Uterus (tissue), 4 donors: ENCODE data around the gene FUNDC2. TPM values are rescaled to one million over a fixed set of nuclear protein-coding genes. Genes with fewer than 3 reads are reported as not detected.
"Not testable (repeated sequence)": the region's sequence is repeated elsewhere in the genome, so short reads cannot be mapped to it uniquely, and the experiment has no call there.

Source experiments
- DNase-seq, 2 donors: peaks; one replicate each; pipeline ENCODE4 v3.0.0-alpha.2; 2019 to 2020
- H3K27ac ChIP-seq, 2 donors: fragments of 200-600 bp; sonication (generic); 1 replicate in 1 of 2; 2 replicates in 1 of 2; pipeline ENCODE4 v1.5.1; 2016 to 2018
- H3K27me3 ChIP-seq, 2 donors: fragments of 200-600 bp; sonication (generic); one replicate each; pipeline ENCODE4 v1.5.1; 2018 to 2019; ENCODE audit warnings: control low read depth in 1 of 2
- H3K36me3 ChIP-seq, 2 donors: fragments of 200-600 bp; sonication (generic); one replicate each; pipeline ENCODE4 v1.5.1; 2019; ENCODE audit warnings: control low read depth in 1 of 2
- H3K4me1 ChIP-seq, 2 donors: fragments of 200-600 bp; sonication (generic); one replicate each; pipeline ENCODE4 v1.5.1; 2018 to 2019; ENCODE audit warnings: control low read depth in 1 of 2
- H3K4me3 ChIP-seq, 2 donors: fragments of 200-600 bp; sonication (generic); 1 replicate in 1 of 2; 2 replicates in 1 of 2; pipeline ENCODE4 v1.5.1; 2018 to 2019; ENCODE audit warnings: mild to moderate bottlenecking in 1 of 2
- H3K9me3 ChIP-seq, 2 donors: fragments of 200-600 bp; sonication (generic); one replicate each; pipeline ENCODE4 v1.5.1; 2019; ENCODE audit warnings: control low read depth in 1 of 2
- POLR2A ChIP-seq, 2 donors: fragments of 450-650 bp; IDR thresholded peaks; one replicate each; pipeline ENCODE4 v1.6.1; 2016; ENCODE audit warnings: antibody characterized with exemption in 2 of 2, mild to moderate bottlenecking in 1 of 2, moderate library complexity in 1 of 2
- intact Hi-C: fragments of 100-400 bp; cut with DNase I; formaldehyde crosslinking; loops from one replicate; pipeline ENCODE4 v1.15.1; 2023; ENCODE audit warnings: low total_unique reads
- total RNA-seq, 4 donors: library from RNA; depleted of rRNA in 3 of 4; stranded (reverse); fragments of >200 nt in 3 of 4; gene quantifications; one replicate each; pipeline versions ENCODE4 v1.1.0 to v1.2.4, GENCODE V29; 2014 to 2023
- TF ChIP-seq, protein P1 (sequence below), 4 experiments: fragments of 200-600 bp in 2 of 4; fragments of 450-650 bp in 2 of 4; sonication (generic) in 2 of 4; IDR thresholded peaks; one replicate each; pipeline ENCODE4 v1.5.1; 2016 to 2019; ENCODE audit warnings: antibody characterized with exemption in 4 of 4, mild to moderate bottlenecking in 2 of 4, moderate library complexity in 1 of 4
- donor health status: DM: yes; HTN: yes; CAD: no.

Gene FUNDC2
- total RNA-seq, 4 donors from 2014 or later = 47.8 to 102 (median 70.7) TPM

DNA sequence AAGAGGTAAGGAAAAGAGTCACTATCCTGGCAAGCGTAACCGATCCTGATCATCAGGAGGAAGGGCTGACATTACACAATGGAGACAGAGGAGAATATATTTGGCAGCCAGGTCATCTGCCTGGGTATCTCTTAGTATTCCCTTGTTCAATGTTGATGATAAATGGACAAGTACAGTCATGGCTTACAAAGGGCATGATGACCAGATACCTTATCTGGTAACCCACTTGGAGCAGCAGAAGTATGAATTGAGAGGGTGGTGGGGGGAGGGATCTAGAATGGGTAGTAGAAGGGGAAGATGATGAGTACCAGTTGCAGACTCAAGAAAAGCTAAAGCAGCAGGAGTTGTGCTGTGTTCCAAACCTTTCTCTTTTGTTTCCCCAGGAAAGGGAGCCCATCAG is 21.5 kb upstream of the FUNDC2 start:
- no peak overlapping the region for H3K4me3 ChIP-seq
- TF ChIP-seq, protein P1, sequence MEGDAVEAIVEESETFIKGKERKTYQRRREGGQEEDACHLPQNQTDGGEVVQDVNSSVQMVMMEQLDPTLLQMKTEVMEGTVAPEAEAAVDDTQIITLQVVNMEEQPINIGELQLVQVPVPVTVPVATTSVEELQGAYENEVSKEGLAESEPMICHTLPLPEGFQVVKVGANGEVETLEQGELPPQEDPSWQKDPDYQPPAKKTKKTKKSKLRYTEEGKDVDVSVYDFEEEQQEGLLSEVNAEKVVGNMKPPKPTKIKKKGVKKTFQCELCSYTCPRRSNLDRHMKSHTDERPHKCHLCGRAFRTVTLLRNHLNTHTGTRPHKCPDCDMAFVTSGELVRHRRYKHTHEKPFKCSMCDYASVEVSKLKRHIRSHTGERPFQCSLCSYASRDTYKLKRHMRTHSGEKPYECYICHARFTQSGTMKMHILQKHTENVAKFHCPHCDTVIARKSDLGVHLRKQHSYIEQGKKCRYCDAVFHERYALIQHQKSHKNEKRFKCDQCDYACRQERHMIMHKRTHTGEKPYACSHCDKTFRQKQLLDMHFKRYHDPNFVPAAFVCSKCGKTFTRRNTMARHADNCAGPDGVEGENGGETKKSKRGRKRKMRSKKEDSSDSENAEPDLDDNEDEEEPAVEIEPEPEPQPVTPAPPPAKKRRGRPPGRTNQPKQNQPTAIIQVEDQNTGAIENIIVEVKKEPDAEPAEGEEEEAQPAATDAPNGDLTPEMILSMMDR (IDR thresholded peaks at IDR 0.05) = no peak
- no peak for TF ChIP-seq POLR2A (IDR thresholded peaks at IDR 0.05)
- H3K27ac ChIP-seq = no peak overlapping the region
- no peaks in the 10 kb centered on the region for H3K27me3 ChIP-seq
- H3K36me3 ChIP-seq = no peaks in the 10 kb centered on the region
- H3K4me1 ChIP-seq = no peaks in the 10 kb centered on the region
- intact Hi-C loops = no loop called here
- no peak for DNase-seq
- no peaks in the 10 kb centered on the region for H3K9me3 ChIP-seq

GRCh38 chrX:155006379-155006778 is 20.3 kb upstream of the FUNDC2 start:
- DNase-seq, H3K4me3 ChIP-seq: not testable (repeated sequence)

DNA sequence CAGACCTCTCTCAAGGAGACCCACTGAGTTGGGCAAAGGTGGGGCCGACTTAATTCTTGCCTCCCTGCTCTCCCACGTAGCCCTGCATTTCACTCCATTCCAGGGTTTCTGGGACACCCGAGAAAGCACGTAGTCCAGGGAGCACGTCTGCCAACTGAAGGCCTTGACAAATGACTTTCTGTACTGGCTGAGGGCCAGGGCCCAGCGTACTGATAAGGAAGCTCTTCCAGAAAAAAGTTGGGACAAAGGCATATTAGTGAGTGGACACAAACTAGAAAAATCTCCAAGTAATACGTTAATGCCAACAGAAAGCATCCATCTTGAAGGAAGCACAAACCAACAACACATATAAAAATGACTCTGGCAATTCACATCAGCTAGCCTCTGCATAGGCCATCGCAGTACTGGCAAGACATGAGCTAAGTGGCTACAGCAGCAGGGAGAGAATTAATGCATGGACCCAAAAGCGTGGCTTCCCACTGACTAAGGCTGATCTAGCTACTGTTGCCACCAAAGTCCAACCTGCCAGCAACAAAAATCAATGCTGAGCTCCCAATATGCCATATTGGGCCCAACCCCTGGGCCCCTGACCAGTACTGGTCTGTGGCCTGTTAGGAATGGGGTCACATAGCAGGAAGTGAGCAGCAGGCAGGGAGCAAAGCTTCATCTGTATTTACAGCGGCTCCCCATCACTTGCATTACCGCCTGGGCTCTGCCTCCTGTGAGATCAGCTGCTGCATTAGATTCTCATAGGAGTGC is 19.6 kb upstream of the FUNDC2 start:
- H3K27ac ChIP-seq, H3K9me3 ChIP-seq, H3K4me3 ChIP-seq, DNase-seq, H3K27me3 ChIP-seq, intact Hi-C loops, H3K4me1 ChIP-seq, H3K36me3 ChIP-seq: not testable (repeated sequence)

More at GRCh38 chrX:155006379-155006778, 20.3 kb upstream of the FUNDC2 start:
- H3K27ac ChIP-seq, H3K4me1 ChIP-seq, H3K36me3 ChIP-seq, H3K27me3 ChIP-seq, intact Hi-C loops, H3K9me3 ChIP-seq: not testable (repeated sequence)

- not testable (repeated sequence) for H3K27me3 ChIP-seq, H3K27ac ChIP-seq, DNase-seq
Observed at GRCh38 chrX:155008578-155008977, 18.1 kb upstream of the FUNDC2 start.

DNA sequence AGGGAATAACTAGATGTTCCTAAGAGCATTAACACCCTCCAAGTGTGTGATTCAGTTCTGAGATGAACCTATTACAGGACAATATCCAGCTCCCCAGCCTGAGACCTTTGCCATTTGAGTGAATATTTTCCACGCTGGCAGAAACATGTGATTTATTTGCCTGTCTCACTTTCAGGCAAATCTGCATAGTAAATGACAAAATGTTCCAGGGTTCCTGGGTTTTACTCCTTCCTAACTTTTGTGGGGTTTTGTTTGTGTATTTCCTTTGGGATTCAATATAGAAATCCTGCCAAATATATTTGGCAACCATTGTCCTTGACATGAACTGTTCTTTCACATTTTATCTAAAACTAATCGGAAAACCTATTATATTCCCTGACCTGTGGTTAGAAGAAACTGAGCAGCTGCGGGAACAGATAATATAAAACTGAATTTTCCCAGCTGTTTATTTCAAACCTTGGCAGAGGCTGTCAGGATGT is 16.6 kb upstream of the FUNDC2 start:
- intact Hi-C loops = no loop called here
- H3K36me3 ChIP-seq = no peaks in the 10 kb centered on the region
- H3K27ac ChIP-seq = peak overlapping the region; percentile 8 to 37
- TF ChIP-seq, protein P1 (IDR thresholded peaks at IDR 0.05) = no peak
- TF ChIP-seq POLR2A (IDR thresholded peaks at IDR 0.05) = no peak
- no peak overlapping the region for H3K4me3 ChIP-seq
- no peaks in the 10 kb centered on the region for H3K4me1 ChIP-seq
- no peaks in the 10 kb centered on the region for H3K9me3 ChIP-seq
- DNase-seq = peak in 1 of 2 donors; percentile 27
- no peaks in the 10 kb centered on the region for H3K27me3 ChIP-seq

More at GRCh38 chrX:155008578-155008977, 18.1 kb upstream of the FUNDC2 start:
- H3K36me3 ChIP-seq, intact Hi-C loops, H3K9me3 ChIP-seq, H3K4me3 ChIP-seq, H3K4me1 ChIP-seq: not testable (repeated sequence)

DNA sequence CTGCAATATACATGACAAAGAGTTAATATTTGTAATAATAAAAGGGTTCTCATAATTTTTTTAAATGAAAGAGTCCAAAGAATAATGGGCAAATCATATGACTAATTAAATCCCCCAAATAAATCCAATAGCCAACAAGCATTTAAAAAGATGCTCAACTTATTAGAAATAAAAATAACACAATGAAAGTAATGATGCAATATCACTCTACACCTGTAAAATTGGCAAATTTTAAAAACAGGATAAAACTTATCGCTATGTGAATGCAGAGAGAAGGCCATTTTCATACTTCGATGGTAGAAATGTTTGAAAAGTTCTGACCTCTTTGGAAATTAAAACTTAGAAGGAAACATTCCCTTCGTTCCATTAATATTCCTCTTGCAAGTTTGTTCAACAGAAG is 6.1 kb upstream of the FUNDC2 start:
- TF ChIP-seq POLR2A (IDR thresholded peaks at IDR 0.05) = no peak
- TF ChIP-seq, protein P1 (IDR thresholded peaks at IDR 0.05) = no peak
- no peak for DNase-seq
- intact Hi-C loops = no loop called here

More for the DNA sequence above, 6.1 kb upstream of the FUNDC2 start:
- H3K4me3 ChIP-seq = no peak overlapping the region
- H3K27ac ChIP-seq = no peak overlapping the region
- H3K4me1 ChIP-seq = no peaks in the 10 kb centered on the region
- no peaks in the 10 kb centered on the region for H3K9me3 ChIP-seq
- H3K27me3 ChIP-seq = no peaks in the 10 kb centered on the region
- no peaks in the 10 kb centered on the region for H3K36me3 ChIP-seq
